GM20000 (cell line): ENCODE data around the gene ESF1.
"Not testable (repeated sequence)": the region's sequence is repeated elsewhere in the genome, so short reads cannot be mapped to it uniquely, and the experiment has no call there.

Source experiments
- DNase-seq: peaks from one replicate; pipeline ENCODE4 v3.0.0; 2012; ENCODE audit warnings: low spot score
- TF ChIP-seq, protein P1 (sequence below): IDR thresholded peaks from 2 replicates; pipeline ENCODE4 v1.5.1; 2012; ENCODE audit warnings: mild to moderate bottlenecking, control low read depth; ENCODE audit errors: extremely low read depth, missing control alignments

ESF1 gene

DNA sequence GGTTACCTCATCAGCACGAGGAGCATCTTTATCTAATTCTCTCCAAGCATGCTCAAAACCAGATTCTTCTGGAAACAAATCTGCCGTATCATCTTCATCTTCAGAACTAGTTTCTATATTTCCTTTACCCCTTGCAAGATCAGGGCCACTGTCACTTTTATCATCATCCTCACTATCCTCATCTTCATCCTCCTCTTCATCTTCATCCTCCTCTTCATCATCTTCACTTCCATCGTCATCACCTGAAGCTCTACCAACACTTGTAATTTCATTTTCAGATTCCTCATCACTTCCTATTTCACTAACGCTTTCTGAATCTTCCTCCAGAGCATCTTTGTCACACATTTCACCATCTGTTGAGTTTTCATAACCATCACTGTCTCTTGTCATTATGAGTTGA is 8.9 kb downstream of the ESF1 start:
- TF ChIP-seq, protein P1, sequence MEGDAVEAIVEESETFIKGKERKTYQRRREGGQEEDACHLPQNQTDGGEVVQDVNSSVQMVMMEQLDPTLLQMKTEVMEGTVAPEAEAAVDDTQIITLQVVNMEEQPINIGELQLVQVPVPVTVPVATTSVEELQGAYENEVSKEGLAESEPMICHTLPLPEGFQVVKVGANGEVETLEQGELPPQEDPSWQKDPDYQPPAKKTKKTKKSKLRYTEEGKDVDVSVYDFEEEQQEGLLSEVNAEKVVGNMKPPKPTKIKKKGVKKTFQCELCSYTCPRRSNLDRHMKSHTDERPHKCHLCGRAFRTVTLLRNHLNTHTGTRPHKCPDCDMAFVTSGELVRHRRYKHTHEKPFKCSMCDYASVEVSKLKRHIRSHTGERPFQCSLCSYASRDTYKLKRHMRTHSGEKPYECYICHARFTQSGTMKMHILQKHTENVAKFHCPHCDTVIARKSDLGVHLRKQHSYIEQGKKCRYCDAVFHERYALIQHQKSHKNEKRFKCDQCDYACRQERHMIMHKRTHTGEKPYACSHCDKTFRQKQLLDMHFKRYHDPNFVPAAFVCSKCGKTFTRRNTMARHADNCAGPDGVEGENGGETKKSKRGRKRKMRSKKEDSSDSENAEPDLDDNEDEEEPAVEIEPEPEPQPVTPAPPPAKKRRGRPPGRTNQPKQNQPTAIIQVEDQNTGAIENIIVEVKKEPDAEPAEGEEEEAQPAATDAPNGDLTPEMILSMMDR, result no peak
- DNase-seq, result no peak

DNA sequence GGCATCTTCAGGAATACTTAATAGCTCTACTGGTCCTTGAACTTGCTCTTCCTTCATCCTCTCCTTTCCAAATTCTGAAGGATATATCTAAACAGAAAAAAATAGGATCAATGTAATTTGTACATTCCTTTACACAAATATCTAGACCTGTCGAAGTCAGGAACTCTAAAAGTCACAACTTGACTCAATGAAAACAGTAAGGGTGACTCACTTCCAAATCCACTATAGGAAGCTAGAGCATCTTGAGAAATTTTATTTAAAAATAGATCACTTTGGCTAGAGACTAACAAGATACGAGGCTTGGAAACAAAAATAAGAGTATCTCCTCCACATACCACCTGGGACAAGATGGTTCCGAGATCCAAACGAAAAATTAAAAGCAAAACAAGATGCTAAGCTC is 12.2 kb downstream of the ESF1 start:
- TF ChIP-seq, protein P1, result no peak
- no peak for DNase-seq

DNA sequence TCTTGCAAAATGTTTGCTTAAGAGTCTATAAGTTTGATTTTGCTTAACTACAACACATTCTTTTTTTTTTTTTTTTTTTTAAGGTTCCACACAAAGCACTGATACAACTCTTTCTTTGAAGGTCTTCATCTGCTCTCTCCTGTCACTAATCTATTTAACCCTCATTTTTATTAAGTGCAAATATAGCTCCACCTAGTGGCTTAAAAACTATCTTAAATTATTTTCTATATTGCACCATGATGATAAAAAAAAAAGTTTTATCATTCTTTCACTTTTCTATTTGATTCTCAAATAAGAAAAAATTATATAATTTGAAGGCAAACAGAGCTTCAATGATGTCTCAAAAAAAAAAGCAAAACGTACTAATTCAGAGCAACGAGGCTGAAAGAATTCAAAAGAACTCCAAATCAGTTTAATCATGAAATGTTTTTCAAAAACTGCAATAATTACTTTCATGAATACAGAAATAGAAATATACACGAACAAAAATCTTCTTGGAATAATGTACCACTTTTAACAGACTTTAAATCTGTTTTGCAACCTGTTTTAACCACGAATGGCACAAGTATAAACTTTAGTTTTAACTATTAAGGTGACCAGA is 12.8 kb downstream of the ESF1 start:
- TF ChIP-seq, protein P1, result no peak
- DNase-seq, result peak; percentile 32

DNA sequence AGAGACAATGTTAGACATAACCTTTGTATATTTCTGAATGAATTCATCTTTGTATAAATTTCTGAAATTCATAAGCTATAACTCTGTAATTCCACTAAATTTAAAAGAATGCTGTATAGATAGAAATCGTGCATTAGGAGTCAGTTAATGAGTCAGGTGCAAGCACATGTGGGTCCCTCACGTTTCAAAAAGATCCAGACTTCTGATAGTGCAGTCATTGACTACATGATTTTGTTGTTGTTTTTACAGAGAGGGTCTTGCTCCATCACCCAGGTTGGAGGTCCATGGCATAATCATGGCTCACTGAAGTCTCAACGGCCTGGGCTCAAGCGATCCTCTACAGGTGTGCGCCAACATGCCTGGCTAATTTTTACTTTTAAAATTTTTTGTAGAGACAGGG is 14.6 kb downstream of the ESF1 start:
- TF ChIP-seq, protein P1, result no peak
- DNase-seq, result no peak

DNA sequence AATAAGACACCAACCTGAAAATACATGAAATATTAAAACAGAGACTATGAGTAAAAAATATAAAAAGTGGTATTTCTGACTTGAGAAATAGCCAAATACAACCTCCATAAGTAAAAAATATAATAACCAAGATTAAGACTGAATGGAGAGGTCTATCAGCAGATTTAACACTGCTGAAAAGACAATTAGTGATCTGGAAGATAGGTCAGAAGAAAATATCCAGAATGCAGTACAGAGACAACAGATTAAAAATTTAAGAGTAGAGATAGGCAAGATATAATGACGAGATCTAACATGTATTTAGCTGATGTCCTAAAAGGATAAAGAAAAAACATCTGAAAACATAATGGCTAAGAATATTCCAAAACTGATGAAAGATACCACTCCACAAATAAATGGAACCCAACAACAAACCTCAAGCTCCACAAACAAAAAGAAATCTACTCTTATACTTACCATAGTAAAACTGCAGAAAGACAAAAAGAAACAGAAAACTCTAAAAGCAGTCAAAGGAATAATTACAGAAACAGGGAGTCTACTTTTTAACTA is 18.8 kb downstream of the ESF1 start:
- TF ChIP-seq, protein P1, result no peak
- DNase-seq, result no peak

DNA sequence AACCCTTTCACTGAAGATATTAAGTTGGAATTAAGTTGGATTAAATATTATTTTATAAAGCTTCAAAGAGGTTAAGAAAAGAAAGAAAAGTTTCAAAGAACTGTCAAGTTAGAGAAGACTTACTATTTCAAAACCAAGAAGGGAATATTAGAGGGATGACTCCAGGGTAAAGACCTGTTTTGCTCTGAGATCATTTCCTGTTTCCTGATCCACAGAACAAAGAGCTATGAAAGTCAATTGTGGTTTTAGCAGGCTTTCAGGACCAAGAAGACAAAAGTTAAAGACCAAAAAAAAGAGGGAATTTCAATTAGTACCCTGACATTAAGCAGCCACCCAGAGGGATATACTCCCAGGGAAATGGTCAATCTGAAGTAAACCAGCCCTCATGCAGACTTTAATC is 19.4 kb downstream of the ESF1 start:
- TF ChIP-seq, protein P1, result no peak
- no peak for DNase-seq

DNA sequence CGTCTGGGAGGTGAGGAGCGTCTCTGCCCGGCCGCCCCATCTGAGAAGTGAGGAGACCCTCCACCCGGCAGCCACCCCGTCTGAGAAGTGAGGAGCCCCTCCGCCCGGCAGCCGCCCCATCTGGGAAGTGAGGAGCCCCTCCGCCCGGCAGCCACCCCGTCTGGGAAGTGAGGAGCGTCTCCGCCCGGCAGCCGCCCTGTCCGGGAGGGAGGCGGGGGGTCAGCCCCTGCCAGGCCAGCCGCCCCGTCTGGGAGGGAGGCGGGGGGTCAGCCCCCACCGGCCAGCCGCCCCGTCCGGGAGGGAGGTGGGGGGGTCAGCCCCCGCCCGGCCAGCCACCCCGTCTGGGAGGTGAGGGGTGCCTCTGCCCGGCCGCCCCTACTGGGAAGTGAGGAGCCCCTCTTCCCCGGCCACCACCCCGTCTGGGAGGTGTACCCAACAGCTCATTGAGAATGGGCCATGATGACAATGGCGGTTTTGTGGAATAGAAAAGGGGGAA is 24.2 kb downstream of the ESF1 start:
- not testable (repeated sequence) for DNase-seq

DNA sequence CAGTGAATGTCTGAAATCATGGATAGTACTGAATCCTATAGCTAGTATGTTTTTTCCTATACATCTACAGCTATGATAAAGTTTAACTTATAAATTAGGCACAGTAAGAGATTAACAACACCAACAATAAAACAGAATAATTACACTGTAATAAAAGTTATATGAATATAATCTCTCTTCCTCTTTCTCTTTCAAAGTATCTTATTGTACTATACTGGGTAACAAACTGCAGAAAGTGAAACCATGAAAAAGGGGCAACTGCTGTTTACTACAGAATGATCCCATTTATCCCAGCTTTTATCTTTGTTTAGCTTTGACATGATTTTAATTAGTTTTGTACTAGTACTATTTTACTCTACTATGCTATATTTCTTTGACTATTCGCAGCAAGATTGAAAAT is 25.8 kb downstream of the ESF1 start:
- TF ChIP-seq, protein P1, result no peak
- no peak for DNase-seq
